ENCODE measurements around the gene NAALADL2.
A peak's percentile ranks its signal among the peaks of the same experiment; 100 is the strongest.

NAALADL2 gene

GRCh38 chr3:175308097-175308496, 449.0 kb downstream of the NAALADL2 start:
- Histone ChIP-seq H3K9me3 (ENCODE audit: low read length) (no peaks in the 10 kb centered on the region), H3K4me3 (ENCODE audit: low read depth, low read length, poor library complexity, severe bottlenecking) (no peak overlapping the region), H3K4me1 (ENCODE audit: insufficient read depth, low read length, severe bottlenecking) (peaks cover 31% of the 10 kb centered on the region), H3K27me3 (ENCODE audit: insufficient read depth, low read length) (no peaks in the 10 kb centered on the region), H3K79me2 (ENCODE audit: insufficient read depth, low read length) (no peaks in the 10 kb centered on the region), H3K9ac (ENCODE audit: low read length) (no peak overlapping the region; the same call in none of the 2 replicates), H2AFZ (ENCODE audit: low read length) (0 out of 2 replicates have a peak overlapping the region, but pooled peaks have one; percentile 26), H3F3A (ENCODE audit: insufficient read depth, low read length) (no peaks in the 10 kb centered on the region), H3K27ac (ENCODE audit: low read depth, low read length, poor library complexity, severe bottlenecking) (peak overlapping the region; percentile 71), H3K36me3 (ENCODE audit: insufficient read depth, low read length) (no peaks in the 10 kb centered on the region), H3K9me2 (ENCODE audit: low read depth, low read length) (no peaks in the 10 kb centered on the region), H3K4me2 (ENCODE audit: low read length) (peak overlapping the region; percentile 46), H4K20me1 (ENCODE audit: insufficient read depth, low read length) (no peaks in the 10 kb centered on the region)
- no peak for TF ChIP-seq CTCF (IDR thresholded peaks at IDR 0.05; ENCODE audit: low read length)
- no peak for TF ChIP-seq EZH2 (IDR thresholded peaks at IDR 0.05; ENCODE audit: borderline replicate concordance, low read length)

- H3K9ac ChIP-seq (ENCODE audit: low read length): no peak overlapping the region
- no peaks in the 10 kb centered on the region for H3K36me3 ChIP-seq (ENCODE audit: insufficient read depth, low read length)
- TF ChIP-seq EZH2 (IDR thresholded peaks at IDR 0.05; ENCODE audit: borderline replicate concordance, low read length): no peak
- TF ChIP-seq CTCF (IDR thresholded peaks at IDR 0.05; ENCODE audit: low read length): no peak
- H3K79me2 ChIP-seq (ENCODE audit: insufficient read depth, low read length): no peaks in the 10 kb centered on the region
- H3K27ac ChIP-seq (ENCODE audit: low read depth, low read length, poor library complexity, severe bottlenecking): no peak overlapping the region
- no peaks in the 10 kb centered on the region for H3K27me3 ChIP-seq (ENCODE audit: insufficient read depth, low read length)
- no peaks in the 10 kb centered on the region for H3F3A ChIP-seq (ENCODE audit: insufficient read depth, low read length)
- H3K9me3 ChIP-seq (ENCODE audit: low read length): no peaks in the 10 kb centered on the region
- no peak overlapping the region for H3K4me2 ChIP-seq (ENCODE audit: low read length)
- no peak overlapping the region for H2AFZ ChIP-seq (ENCODE audit: low read length)
- no peaks in the 10 kb centered on the region for H4K20me1 ChIP-seq (ENCODE audit: insufficient read depth, low read length)
- no peaks in the 10 kb centered on the region for H3K9me2 ChIP-seq (ENCODE audit: low read depth, low read length)
- no peak overlapping the region for H3K4me3 ChIP-seq (ENCODE audit: low read depth, low read length, poor library complexity, severe bottlenecking)
- H3K4me1 ChIP-seq (ENCODE audit: insufficient read depth, low read length, severe bottlenecking): peaks cover 18% of the 10 kb centered on the region
Observed at GRCh38 chr3:175310046-175310445, 450.9 kb downstream of the NAALADL2 start.

- Histone ChIP-seq H4K20me1 (ENCODE audit: insufficient read depth, low read length) (no peaks in the 10 kb centered on the region), H3K36me3 (ENCODE audit: insufficient read depth, low read length) (no peaks in the 10 kb centered on the region), H3K27ac (ENCODE audit: low read depth, low read length, poor library complexity, severe bottlenecking) (no peak overlapping the region), H3K9ac (ENCODE audit: low read length) (no peak overlapping the region), H3F3A (ENCODE audit: insufficient read depth, low read length) (no peaks in the 10 kb centered on the region), H3K4me2 (ENCODE audit: low read length) (no peak overlapping the region), H3K4me1 (ENCODE audit: insufficient read depth, low read length, severe bottlenecking) (peaks cover 19% of the 10 kb centered on the region), H3K79me2 (ENCODE audit: insufficient read depth, low read length) (no peaks in the 10 kb centered on the region), H3K4me3 (ENCODE audit: low read depth, low read length, poor library complexity, severe bottlenecking) (no peak overlapping the region), H3K9me2 (ENCODE audit: low read depth, low read length) (no peaks in the 10 kb centered on the region), H3K27me3 (ENCODE audit: insufficient read depth, low read length) (no peaks in the 10 kb centered on the region), H2AFZ (ENCODE audit: low read length) (no peak overlapping the region), H3K9me3 (ENCODE audit: low read length) (no peaks in the 10 kb centered on the region)
- no peak for TF ChIP-seq EZH2 (IDR thresholded peaks at IDR 0.05; ENCODE audit: borderline replicate concordance, low read length)
- no peak for TF ChIP-seq CTCF (IDR thresholded peaks at IDR 0.05; ENCODE audit: low read length)
Observed at GRCh38 chr3:175311404-175311803, 452.3 kb downstream of the NAALADL2 start.

All from OCI-LY1 (cell line).